Measurements from ENCODE around the gene EPHA5. TPM values are rescaled to one million over a fixed set of nuclear protein-coding genes. Genes with fewer than 3 reads are reported as not detected.

The EPHA5 gene
- total and polyA plus RNA-seq, 8 donors: 0.08 to 1.8 (median 0.51) TPM; not detected in 2

DNA sequence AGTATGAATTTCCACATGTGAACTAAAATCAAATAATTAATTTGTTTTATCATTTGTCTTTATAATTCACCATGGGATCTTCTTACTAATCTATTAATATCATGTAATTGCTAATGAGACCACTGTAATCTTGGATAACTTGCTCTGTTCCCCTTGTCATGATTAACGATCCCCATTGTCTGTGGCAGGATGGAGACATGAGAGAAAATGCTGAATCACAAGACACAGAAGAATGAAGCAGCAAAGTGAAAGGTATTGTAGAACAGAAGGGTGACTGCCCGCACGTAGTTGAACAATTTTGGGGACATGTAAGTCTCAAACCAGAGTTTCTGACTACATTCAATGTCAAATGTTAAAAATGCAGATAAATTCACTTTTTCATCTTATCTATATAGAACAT, 135.2 kb downstream of the EPHA5 start:
- H3K36me3 ChIP-seq: no peaks in the 10 kb centered on the region
- WGBS, 5 donors: 42 to 46% (median 45%) methylated on average over 3 of the region's 3 CpGs
- intact Hi-C loops (cut with DNase I; ENCODE audit: low total_unique reads): no loop called here
- H3K27me3 ChIP-seq: no peaks in the 10 kb centered on the region
- no peak overlapping the region for H3K4me3 ChIP-seq
- no peaks in the 10 kb centered on the region for H3K4me1 ChIP-seq
- TF ChIP-seq POLR2A (IDR thresholded peaks at IDR 0.05): no peak
- no peak for TF ChIP-seq POLR2AphosphoS5 (IDR thresholded peaks at IDR 0.05)
- TF ChIP-seq, protein P1, sequence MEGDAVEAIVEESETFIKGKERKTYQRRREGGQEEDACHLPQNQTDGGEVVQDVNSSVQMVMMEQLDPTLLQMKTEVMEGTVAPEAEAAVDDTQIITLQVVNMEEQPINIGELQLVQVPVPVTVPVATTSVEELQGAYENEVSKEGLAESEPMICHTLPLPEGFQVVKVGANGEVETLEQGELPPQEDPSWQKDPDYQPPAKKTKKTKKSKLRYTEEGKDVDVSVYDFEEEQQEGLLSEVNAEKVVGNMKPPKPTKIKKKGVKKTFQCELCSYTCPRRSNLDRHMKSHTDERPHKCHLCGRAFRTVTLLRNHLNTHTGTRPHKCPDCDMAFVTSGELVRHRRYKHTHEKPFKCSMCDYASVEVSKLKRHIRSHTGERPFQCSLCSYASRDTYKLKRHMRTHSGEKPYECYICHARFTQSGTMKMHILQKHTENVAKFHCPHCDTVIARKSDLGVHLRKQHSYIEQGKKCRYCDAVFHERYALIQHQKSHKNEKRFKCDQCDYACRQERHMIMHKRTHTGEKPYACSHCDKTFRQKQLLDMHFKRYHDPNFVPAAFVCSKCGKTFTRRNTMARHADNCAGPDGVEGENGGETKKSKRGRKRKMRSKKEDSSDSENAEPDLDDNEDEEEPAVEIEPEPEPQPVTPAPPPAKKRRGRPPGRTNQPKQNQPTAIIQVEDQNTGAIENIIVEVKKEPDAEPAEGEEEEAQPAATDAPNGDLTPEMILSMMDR (IDR thresholded peaks at IDR 0.05): no peak
- TF ChIP-seq EP300 (IDR thresholded peaks at IDR 0.05): no peak
- no peak overlapping the region for H3K27ac ChIP-seq
- no peaks in the 10 kb centered on the region for H3K9me3 ChIP-seq
- no peak for DNase-seq

DNA sequence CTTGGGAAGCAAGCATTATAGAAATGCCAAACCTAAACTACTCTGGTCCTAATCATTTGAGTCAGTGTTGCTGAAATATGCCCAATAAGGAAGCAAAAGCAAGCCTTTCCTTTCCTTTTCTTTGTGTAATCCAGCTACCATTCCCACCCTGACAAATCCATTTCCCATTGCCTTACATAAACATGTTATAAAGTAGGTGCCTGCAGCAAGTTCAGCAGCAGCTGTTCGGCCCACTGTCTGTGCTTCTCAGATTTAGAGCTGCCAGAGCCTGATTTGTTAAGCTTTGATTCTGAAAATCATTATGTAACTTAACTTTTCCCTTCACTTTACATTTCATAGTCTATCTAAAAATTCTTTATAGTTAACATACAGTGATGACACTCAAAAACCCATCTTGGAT, 148.6 kb downstream of the EPHA5 start:
- H3K4me1 ChIP-seq: no peaks in the 10 kb centered on the region

DNA sequence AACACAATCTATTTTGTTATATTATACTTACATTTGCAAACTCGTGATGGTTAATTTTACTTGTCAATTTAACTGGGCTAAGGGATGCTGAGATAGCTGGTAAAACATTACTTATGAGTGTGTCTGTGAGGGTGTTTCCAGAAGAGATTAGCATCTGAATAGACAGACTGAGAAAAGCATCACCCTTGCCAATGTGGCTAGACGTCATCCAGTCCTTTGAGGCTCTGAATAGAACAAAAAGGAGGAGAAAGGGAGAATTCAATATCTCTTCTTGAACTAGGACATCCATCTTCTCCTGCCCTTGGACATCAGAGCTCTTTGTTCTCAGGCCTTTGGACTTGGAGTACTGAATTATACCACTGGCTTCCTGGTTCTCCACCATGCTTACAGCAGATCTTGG, 154.6 kb downstream of the EPHA5 start:
- Histone ChIP-seq H3K36me3 (no peaks in the 10 kb centered on the region), H3K27ac (no peak overlapping the region), H3K4me3 (no peak overlapping the region), H3K9me3 (peaks cover 0 to 3% (median 0%) of the 10 kb centered on the region in 4 donors), H3K4me1 (no peaks in the 10 kb centered on the region), H3K27me3 (no peaks in the 10 kb centered on the region)
- TF ChIP-seq POLR2AphosphoS5 (IDR thresholded peaks at IDR 0.05) (no peak), EP300 (IDR thresholded peaks at IDR 0.05) (no peak), POLR2A (IDR thresholded peaks at IDR 0.05) (no peak)
- TF ChIP-seq, protein P1 (IDR thresholded peaks at IDR 0.05): no peak
- WGBS, 5 donors: 56 to 74% (median 67%) methylated on average over 2 of the region's 2 CpGs
- intact Hi-C loops (cut with DNase I; ENCODE audit: low total_unique reads): no loop called here
- no peak for DNase-seq

More for the DNA sequence above, 148.6 kb downstream of the EPHA5 start:
- peak in 1 of 2 donors; percentile 2 for DNase-seq
- Histone ChIP-seq H3K27me3 (no peaks in the 10 kb centered on the region), H3K4me3 (no peak overlapping the region), H3K27ac (no peak overlapping the region), H3K36me3 (no peaks in the 10 kb centered on the region), H3K9me3 (peaks cover 0 to 3% (median 0%) of the 10 kb centered on the region in 4 donors)
- 28 to 50% (median 47%) methylated on average over 1 of the region's 1 CpG for WGBS, 5 donors
- no peak for TF ChIP-seq POLR2A (IDR thresholded peaks at IDR 0.05)
- TF ChIP-seq, protein P1 (IDR thresholded peaks at IDR 0.05): no peak
- no peak for TF ChIP-seq POLR2AphosphoS5 (IDR thresholded peaks at IDR 0.05)
- TF ChIP-seq EP300 (IDR thresholded peaks at IDR 0.05): no peak
- intact Hi-C loops (cut with DNase I; ENCODE audit: low total_unique reads): no loop called here

DNA sequence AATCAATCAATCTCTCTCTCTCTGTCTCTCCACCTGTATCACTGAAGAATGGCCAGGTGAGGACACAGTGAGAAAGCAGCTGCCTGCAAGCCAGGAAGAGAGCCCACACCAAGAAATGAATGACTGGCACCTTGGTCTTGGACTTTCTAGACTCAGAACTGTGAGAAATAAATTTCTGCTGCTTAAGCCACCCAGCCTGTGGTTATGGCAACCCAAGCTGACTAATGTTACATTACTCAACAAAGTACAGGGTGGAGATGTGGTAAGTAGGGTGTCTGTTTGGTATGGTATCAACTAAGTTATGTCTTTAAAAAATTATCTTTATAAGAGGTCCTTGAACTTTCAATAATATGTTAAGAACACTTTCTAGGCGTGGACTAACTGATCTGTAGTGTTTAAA, 159.3 kb downstream of the EPHA5 start:
- H3K27me3 ChIP-seq: no peaks in the 10 kb centered on the region
- DNase-seq: no peak

More for the DNA sequence above, 159.3 kb downstream of the EPHA5 start:
- Histone ChIP-seq H3K27ac (no peak overlapping the region), H3K9me3 (no peaks in the 10 kb centered on the region), H3K4me3 (no peak overlapping the region), H3K4me1 (no peaks in the 10 kb centered on the region), H3K36me3 (no peaks in the 10 kb centered on the region)
- TF ChIP-seq POLR2AphosphoS5 (IDR thresholded peaks at IDR 0.05) (no peak), POLR2A (IDR thresholded peaks at IDR 0.05) (no peak), EP300 (IDR thresholded peaks at IDR 0.05) (no peak)
- TF ChIP-seq, protein P1 (IDR thresholded peaks at IDR 0.05): no peak
- intact Hi-C loops (cut with DNase I; ENCODE audit: low total_unique reads): no loop called here
- 56 to 78% (median 69%) methylated on average over 1 of the region's 1 CpG for WGBS, 5 donors
